ENCODE results near the gene CNNM2.
"Not testable (repeated sequence)": the region's sequence is repeated elsewhere in the genome, so short reads cannot be mapped to it uniquely, and the experiment has no call there.

The CNNM2 gene

DNA sequence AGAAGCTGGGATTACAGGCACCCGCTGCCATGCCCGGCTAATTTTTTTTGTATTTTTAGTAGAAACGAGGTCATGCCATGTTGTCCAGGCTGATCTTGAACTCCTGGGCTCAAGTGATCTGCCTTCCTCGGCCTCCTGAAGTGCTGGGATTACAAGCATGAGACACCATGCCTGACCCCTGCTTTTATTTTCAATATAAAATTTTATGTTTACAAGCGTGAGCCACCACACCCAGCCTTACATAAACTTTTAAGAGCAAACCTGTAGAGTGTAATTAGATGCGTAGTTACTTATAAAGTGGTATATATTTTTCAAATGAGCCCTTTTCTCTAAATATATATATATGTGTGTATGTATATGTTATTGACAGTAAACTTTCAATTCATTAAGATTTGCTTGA is 8.7 kb downstream of the CNNM2 start:
- DNase-seq (ENCODE audit: low spot score): no peak

DNA sequence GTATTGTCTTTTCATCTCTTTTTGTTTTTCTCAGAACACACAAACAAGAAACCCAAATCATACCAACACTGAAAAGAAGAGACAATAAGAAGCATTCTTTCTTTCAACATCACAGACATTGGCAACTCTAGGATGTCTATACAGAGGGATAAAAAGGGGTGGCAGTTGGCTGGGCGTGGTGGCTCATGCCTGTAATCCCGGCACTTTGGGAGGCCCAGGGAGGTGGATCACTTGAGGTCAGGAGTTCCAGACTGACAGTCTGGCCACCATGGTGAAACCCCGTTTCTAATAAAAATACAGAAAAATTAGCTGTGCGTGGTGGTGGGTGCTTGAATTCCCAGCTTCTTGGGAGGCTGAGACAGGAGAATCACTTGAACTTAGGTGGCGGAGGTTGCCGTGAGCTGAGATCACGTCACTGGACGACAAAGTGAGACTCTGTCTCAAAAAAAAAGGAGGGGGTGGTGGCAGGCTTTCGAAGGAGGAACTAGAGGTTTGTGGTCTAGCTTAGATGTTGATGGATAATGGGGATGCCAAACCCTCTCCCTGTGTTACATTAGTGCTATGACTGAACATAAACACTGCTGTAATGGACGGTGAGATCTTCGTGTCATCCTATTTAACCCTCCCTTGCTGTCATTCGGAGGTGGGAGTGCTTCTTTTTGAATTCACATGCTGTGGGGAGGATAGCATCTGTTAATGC is 9.4 kb downstream of the CNNM2 start:
- DNase-seq (ENCODE audit: low spot score): no peak

DNA sequence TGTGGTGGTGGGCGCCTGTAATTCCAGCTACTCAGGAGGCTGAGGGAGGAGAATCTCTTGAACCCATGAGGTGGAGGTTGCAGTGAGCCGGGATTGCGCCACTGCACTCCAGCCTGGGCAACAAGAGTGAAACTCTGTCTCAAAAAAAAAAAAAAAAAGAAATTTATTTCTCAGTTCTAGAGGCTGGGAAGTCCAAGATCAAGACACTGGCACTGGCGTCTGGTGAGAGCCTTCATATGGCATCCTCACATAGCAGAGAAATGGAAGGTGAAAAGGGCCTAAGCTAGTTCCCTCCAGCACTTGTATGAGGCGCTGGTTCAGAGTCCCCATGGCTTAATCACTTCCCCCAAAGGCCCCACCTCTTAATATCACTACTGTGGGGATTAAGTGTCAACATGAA is 10.3 kb downstream of the CNNM2 start:
- DNase-seq (ENCODE audit: low spot score): not testable (repeated sequence)

DNA sequence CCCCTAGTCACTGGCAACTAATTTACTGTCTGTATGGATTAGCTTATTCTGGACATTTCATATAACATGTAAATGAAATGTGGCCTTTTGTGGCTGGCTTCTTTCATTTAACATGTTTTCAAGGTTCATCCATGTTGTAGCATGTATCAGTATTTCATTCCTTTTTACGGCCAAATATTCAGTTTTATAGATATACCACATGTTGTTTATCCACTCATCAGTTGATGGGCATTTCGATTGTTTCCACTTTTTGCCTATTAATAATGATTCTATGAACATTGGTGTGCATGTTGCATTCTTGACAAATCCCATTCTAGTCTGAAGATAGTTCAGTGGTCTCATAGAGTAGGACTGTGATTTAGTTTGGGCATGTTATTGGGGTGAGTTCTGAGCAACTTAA is 12.6 kb downstream of the CNNM2 start:
- DNase-seq (ENCODE audit: low spot score): no peak

DNA sequence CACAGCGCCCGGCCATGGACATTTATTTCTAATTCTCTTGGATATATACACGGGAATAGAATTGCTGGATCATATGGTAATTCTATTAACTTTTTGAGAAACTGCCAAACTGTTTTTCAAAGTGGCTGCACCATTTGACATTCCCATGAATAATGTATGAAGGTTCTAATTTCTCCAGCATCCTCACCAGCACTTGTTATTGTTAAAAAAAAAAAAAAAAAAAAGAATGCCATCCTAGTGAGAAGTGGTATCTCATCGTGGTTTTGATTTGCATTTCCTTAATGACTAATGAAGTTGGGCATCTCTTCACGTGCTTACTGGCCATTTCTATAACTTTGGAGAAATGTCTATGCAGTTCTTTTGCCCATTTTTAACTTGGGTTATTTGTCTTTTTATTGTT is 13.5 kb downstream of the CNNM2 start:
- no peak for DNase-seq (ENCODE audit: low spot score)

DNA sequence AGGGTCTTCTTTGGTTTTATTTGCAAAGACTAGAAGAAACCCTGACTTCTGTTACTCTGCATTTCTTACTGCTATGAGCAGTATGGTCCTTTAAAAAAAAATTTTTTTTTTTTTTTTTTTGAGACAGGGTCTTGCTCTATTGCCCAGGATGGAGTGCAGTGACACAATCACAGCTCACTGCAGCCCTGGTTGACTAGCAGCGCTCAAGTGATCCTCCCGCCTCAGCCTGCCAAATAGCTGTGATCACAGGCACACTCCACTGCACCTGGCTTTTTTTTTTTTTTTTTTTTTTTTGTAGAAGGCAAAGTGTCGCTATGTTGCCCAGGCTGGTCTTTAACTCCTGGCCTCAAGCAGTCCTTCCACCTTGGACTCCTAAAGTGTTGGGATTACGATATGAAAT is 17.4 kb downstream of the CNNM2 start:
- no peak for DNase-seq (ENCODE audit: low spot score)

DNA sequence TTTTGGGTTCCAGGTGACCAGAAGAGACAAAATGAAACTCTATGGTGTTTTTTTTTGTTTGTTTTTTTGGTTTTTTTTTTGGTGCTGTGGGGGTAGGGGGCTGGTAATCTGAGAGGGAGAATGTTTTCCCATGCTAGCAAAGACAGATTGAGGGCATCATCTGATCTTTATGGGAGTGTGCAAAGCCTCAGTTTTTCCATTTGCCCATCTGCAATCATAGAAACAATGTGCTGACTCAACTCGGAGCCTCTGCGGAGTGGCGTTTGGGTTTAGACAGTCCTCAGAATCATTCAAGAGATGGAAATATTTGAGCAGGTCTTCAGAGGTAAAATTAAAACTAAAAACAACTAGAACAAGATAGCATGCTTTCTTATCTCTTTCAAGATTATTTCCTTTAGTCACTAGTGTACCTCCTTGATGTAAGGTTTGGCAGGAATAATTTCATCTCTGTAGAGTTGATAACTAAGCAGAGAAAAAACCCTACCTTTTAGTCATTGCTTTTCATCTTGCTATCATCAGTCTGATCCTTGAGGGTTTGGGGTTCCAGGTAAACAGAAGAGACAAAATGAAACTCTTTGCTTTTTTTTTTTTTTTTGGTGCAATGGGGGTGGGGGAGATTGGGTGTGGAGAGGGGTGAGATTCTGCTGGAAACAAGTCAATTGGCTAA is 18.0 kb downstream of the CNNM2 start:
- DNase-seq (ENCODE audit: low spot score): no peak

DNA sequence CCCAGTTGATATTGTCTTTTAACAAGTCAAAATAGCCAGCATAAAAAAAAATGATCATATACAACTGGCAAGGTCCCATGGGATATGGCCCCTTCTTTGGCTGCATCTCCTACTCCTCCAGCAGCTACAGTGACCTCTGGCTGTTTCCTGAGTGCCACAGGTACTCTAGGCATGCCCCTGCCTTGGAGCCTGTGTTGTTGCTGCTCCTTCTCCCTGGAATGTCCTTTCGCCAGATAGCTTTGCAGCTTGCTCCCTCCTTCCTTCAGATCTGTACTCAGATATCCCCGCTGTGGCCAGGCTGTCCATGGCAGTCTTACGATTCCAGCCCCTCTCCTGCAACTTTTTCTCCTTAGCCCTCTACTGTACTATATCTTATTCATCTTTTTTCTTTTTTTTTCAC is 23.3 kb downstream of the CNNM2 start:
- no peak for DNase-seq (ENCODE audit: low spot score)

DNA sequence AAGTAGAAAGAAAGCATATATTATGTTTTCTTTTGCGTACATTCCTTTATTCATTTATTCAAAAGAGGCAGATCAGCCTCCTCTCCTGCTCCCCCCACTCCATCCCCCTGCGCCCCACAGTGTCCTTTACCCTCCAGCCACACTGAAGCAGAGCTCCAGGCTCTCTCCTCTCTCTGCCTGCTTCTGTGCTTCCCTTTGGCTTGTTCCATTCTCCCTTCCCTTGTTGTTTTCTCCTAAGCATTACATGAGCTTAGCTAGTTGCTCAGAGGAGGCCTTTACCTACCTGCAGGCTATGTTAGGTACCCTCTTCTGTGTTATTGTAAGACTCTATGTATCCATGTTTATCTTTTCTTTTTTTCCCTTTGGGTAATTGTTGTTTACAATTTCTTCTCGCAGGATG is 27.4 kb downstream of the CNNM2 start:
- DNase-seq (ENCODE audit: low spot score): no peak

DNA sequence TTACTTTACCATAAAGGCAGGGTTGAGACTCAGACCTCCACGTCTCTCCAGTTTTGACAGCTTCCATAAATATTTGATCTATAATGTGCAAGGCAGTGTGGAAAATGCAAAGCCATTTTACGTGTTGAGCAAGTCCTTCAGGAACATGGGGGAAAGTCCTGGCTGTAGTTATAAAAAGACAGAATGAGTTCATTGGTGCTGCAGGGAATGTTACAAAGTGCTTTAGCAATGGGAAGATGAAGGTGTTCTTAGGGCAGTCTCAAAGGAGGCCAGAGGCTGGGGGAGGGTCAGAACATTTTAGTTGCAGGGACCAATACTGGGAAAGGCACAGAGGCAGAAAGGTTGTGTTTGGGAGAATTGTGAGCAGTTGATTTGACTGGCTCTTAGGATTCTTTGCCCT is 27.9 kb downstream of the CNNM2 start:
- no peak for DNase-seq (ENCODE audit: low spot score)

DNA sequence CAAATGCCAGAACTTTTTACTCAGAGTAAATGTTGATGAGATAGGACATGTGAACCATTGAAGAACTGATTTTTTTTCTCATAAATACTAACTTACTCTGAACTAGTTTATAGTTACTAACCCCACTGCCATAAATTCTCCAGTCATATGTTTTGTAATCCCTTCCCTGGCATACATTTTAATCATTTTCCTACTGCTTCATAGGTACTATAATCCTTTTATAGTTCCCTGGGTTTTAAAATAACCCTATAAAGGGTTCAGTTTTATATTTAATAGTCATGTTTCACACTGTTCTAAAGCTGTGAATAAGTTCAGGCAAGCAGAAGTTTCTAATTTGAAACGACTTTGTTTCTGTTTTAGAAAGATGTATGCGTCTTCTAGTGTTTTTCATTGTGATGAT is 28.9 kb downstream of the CNNM2 start:
- DNase-seq (ENCODE audit: low spot score): no peak

DNA sequence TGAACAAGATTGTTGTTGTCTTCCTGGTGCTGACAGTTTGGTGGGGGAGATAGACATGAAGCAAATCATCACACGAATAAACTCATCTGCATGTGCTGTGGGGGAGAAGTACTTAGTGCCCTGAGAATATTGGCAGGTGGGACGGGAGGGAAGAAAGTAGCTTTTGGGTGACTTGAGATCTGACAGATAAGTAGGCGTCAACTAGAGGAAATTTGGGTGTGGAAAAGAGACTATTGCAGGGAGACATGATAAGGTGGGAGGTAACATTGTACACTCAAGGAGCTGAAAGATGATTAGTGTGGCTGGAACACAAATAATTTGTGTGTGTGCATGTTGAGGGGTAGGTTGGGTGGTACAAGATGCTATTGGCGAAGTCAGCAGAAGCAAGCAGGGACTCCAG is 30.1 kb downstream of the CNNM2 start:
- no peak for DNase-seq (ENCODE audit: low spot score)

DNA sequence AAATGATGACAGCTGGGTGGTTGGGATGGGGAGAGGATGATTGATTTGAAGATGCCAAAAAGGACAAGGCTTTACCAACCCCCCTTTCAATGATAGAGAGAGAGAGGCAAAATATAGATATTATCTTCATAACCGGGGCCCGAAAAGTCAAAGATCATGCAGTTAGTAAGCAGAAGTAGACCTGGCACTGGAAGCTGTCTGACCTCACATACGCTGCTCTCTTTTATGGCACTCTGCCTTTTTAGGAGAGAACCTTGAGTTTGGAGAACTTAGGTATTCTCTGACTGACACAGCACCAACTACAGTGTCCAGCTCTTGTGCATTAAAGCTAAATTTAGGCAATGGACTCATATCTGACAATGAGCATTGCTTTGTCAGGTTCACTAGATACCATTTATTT is 30.7 kb downstream of the CNNM2 start:
- DNase-seq (ENCODE audit: low spot score): no peak

DNA sequence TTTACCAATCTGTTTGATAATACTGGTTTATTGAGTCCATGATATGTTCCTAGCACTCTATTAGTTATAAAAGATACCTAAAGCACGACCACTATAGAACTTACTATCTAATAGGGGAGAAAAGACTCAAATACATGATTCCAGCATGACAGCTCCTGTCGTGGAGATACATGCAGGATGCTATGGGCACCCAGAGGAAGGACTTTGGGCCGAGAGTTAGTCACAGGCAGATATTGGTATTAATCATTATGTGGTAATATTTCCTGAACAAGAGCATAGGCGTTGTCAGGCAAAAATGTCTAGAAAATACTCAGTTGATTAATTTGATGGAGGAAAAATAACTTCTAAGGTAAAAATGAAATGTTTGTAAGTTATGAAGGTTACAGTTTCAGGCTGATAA is 31.8 kb downstream of the CNNM2 start:
- DNase-seq (ENCODE audit: low spot score): no peak

DNA sequence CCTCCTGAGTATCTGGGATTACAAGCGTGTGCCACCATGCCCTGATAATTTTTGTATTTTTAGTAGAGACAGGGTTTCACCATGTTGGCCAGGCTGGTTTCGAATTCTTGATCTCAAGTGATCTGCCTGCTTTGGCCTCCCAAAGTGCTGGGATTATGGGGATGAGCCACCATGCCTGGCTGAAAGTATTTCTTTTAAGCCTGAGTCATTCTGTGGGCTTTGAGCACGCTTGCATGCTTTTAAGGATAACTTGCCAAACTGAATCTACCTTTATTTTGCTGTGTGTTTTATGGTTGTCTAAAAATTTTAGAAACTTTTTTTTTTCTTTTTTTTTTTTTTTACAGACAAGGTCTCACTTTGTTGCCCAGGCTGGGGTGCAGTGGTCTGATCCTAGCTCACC is 33.2 kb downstream of the CNNM2 start:
- no peak for DNase-seq (ENCODE audit: low spot score)

DNA sequence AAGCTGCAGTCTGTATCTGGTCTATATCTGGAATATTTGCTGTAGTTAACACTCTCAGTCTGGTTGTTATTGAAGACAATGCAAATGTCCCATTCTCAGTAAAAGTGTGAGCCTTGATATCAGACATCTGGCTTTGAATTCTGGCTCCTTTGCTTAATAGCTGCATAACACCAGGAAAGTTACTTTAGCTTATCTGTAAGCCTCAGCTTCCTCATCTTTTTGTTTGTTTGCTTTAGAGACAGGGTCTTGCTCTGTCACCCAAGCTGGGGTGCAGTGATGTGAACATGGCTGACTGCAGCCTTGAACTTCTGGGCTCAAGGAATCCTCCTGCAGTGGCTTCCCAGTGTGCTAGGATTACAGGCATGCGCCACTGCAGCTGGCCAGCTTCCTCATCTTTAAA is 41.3 kb downstream of the CNNM2 start:
- DNase-seq (ENCODE audit: low spot score): no peak

DNA sequence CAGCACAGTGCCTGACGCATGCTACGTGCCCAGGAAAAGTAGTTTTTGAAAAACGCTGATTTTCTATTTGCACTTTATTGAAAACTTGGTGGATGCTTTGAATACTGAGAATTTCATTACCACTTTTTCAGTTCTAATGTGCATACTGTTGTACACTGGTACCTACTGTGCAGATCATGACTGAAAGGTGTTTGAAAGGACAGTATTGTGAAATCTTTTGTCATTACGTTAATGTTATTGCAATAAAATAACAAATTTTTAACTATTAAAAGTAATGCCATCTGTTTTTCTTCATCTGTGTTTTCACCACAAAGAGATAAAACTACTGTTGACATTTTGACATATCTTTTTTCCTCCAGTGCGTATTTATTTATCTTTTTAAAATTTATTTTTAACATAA is 42.1 kb downstream of the CNNM2 start:
- no peak for DNase-seq (ENCODE audit: low spot score)

DNA sequence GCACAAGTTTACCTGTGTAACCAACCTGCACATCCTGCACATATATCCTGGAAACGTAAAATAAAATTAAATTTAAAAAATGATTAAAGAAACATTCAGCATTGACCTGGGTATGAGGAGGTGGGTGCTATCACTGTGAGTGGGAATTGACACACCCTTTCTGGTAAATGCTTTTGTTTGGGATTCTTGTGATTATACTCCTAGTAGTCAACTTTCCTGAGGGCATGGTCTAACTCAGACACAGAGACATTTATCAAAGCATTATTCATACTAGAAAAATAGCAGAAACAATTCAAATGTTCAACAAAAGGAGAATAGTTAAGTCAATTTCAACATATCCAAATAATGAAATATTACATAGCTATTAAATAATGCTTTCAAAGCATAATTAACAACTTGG is 44.2 kb downstream of the CNNM2 start:
- DNase-seq (ENCODE audit: low spot score): no peak

DNA sequence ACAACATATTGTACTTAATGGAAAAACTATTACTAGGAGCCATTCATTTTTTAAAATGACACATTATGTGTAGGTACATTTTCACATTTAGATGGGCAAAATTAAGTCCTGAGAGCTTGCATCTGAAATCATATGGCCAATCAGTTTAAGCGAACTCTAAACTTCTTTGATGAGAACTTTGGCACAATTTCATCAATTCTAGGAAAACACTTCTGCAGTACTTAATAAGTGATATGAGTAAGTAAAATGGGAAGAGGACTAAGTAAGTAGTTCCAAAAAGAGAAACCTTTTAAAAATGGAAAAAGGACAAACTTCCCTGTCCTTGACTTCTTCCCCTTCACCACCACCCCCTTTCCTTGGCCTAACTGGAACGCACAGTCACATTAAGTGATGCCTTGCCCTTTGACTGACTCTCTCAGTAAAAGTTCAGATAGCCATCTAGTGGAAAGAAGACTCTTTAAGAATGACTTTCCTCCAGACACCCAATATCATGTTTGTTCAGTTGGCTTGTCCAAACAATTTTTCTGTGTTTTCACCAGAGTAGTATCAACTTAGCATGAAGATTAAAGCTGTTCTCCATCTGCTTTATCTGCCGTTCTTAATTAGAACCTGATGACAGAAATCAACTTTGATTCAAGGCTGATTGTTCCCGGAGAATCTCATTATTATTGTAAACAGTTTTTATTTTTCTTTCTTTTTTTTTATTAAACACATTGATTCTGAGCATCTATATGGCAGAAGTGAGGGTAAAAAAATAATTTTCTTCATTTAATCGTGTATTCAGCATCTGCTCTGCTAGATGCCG is 45.1 kb downstream of the CNNM2 start:
- no peak for DNase-seq (ENCODE audit: low spot score)

DNA sequence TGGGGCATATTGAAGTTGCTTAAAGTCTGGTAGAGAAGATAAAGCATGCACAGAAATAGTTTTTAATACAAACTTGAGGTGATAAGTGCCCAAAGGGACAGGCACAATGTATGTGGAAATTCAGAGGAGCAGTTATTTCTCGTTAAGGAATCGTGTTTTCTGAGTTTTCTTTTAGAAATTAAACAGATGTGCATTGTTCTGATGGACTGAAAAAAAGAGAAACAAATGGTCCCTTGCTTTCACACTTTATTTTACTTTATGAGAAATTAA is 45.6 kb downstream of the CNNM2 start:
- DNase-seq (ENCODE audit: low spot score): no peak

DNA sequence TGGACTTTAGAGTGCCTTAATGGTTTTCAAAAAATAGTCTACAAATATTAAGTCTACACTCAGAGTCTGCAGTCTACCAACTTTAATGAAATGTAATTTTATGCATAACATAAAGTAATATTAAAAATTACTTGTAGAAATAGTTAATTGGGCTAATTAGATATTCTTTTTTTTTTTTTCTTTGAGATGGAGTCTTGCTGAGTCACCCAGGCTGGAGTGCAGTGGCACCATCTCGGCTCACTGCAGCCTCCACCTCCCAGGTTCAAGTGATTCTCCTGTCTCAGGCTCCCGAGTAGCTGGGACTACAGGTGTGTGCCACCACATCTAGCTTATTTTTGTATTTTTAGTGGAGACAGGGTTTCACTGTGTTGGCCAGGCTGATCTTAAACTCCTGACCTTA is 46.0 kb downstream of the CNNM2 start:
- DNase-seq (ENCODE audit: low spot score): not testable (repeated sequence)

DNA sequence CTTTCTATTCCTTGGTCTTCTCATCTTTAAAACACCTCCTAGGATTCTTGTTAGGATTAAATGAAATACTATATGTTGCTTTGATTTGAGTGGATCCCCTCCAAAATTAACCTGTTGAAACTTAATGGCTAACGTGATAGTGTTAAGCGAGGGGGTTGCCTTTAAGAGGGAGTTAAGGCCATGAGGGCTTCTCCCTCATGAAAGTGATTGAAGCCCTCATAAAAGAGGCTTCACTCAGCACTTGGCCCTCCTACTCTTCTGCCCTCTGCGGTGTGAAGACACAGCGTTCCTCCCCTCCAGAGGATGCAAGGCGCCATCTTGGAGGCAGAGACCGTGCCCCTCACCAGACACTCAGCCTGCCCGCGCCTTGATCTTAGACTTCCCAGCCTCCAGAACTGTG is 46.6 kb downstream of the CNNM2 start:
- DNase-seq (ENCODE audit: low spot score): no peak

DNA sequence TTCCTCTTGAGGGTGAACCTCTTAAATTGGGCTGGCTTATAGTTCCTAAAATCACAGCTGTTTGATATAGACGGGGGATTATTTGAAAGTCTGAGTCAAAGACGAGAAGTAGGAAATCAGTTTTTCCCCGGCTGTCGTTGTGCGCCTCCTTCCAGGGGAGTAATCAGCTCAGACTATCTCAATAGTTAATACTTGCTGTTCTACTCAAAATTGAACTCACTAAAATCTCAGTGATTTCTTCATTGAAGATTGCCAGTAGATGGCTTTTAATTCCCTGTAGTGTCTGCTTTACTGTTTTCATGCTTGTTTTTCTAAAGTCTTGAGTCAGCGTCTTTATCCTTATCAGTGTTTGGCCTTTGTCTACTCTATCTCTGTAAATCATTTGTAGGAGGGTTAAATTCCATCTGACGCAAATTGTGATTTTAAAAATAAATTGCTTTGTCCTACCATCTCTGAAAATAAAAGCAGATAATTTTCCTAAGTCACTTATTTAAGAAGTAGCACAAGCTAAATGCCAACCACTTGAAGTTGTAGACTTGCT is 47.3 kb downstream of the CNNM2 start:
- no peak for DNase-seq (ENCODE audit: low spot score)

Measured in LoVo (cell line).